Gastroesophageal sphincter (tissue), 4 donors: Measurements from ENCODE around the gene GRM8. TPM values are rescaled to one million over a fixed set of nuclear protein-coding genes. Genes with fewer than 3 reads are reported as not detected.
"Not testable (repeated sequence)": the region's sequence is repeated elsewhere in the genome, so short reads cannot be mapped to it uniquely, and the experiment has no call there.

Experiments used
- ATAC-seq: fragments of 150-250 bp; one replicate; pipeline ENCODE4 v1.9.1; 2016; ENCODE audit warnings: mild to moderate bottlenecking, moderate library complexity
- H3K27ac ChIP-seq, 4 donors: fragments of 200-600 bp; sonication (generic) in 3 of 4; 1 replicate in 3 of 4; 2 replicates in 1 of 4; pipeline ENCODE4 v1.5.1; 2016 to 2019
- H3K27me3 ChIP-seq: fragments of 200-600 bp; sonication (generic); one replicate; pipeline ENCODE4 v1.5.1; 2019
- H3K36me3 ChIP-seq, 2 donors: fragments of 200-600 bp; sonication (generic); one replicate each; pipeline ENCODE4 v1.5.1; 2019; ENCODE audit warnings: control low read depth in 1 of 2
- H3K4me1 ChIP-seq, 3 donors: fragments of 200-600 bp; sonication (generic); 1 replicate in 2 of 3; 2 replicates in 1 of 3; pipeline ENCODE4 v1.5.1; 2016 to 2019; ENCODE audit warnings: control low read depth in 2 of 3
- H3K4me3 ChIP-seq, 2 donors: fragments of 200-600 bp; sonication (generic); one replicate each; pipeline ENCODE4 v1.5.1; 2019; ENCODE audit warnings: mild to moderate bottlenecking in 1 of 2, moderate library complexity in 1 of 2
- H3K9me3 ChIP-seq, 3 donors: fragments of 200-600 bp; sonication (generic); one replicate each; pipeline ENCODE4 v1.5.1; 2017 to 2019; ENCODE audit warnings: control low read depth in 2 of 3
- EP300 ChIP-seq: sonication (generic); formaldehyde crosslinking; IDR thresholded peaks from one replicate; pipeline ENCODE4 v1.6.1; 2017; ENCODE audit warnings: antibody characterized with exemption, mild to moderate bottlenecking
- POLR2A ChIP-seq, 2 donors: fragments of 450-650 bp; IDR thresholded peaks; one replicate each; pipeline ENCODE4 v1.6.1; 2017; ENCODE audit warnings: antibody characterized with exemption in 2 of 2, mild to moderate bottlenecking in 2 of 2, moderate library complexity in 1 of 2
- POLR2AphosphoS5 ChIP-seq: sonication (generic); formaldehyde crosslinking; IDR thresholded peaks from one replicate; pipeline ENCODE4 v1.6.1; 2017; ENCODE audit warnings: antibody characterized with exemption
- WGBS, 2 donors: methylation state at CpG; one replicate each; pipeline ENCODE4 v1.1.5; 2018; ENCODE audit warnings: low coverage in 1 of 2; 5-methylcytosine and 5-hydroxymethylcytosine counted together
- total RNA-seq, 4 donors: library from RNA; depleted of rRNA; stranded (reverse); fragments of >200 nt; gene quantifications; one replicate each; pipeline ENCODE4 v1.1.0, GENCODE V29; 2016
- TF ChIP-seq, protein P1 (sequence below), 4 experiments: fragments of 200-600 bp in 2 of 4; fragments of 450-650 bp in 2 of 4; sonication (generic) in 1 of 4; IDR thresholded peaks; one replicate each; pipeline ENCODE4 v1.5.1; 2017 to 2019; ENCODE audit warnings: antibody characterized with exemption in 4 of 4, mild to moderate bottlenecking in 2 of 4, moderate library complexity in 2 of 4

GRM8 gene
- total RNA-seq, 4 donors from 2014 or later: 0.07 to 3.4 (median 0.93) TPM; not detected in 1

DNA sequence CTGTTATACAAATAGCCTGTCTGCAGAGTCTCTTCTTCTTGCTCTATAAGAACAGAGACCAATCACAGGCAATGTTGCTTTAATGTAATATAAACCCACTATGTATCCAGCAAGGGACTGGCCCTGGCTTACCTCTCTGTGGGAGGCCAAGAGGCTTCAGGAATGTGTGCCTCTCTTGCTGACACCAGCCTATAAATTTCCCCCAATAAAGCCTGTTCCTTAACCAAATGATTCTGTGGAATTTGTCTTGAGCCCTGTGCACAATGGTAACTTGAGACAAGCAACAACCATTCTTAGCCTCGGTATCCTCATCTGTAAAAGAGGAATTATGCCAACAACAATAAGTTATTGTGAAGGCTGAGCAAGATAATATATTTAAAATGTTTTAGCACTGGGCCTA lies 563.7 kb downstream of the GRM8 start:
- H3K4me1 ChIP-seq: no peaks in the 10 kb centered on the region
- no peak for ATAC-seq

DNA sequence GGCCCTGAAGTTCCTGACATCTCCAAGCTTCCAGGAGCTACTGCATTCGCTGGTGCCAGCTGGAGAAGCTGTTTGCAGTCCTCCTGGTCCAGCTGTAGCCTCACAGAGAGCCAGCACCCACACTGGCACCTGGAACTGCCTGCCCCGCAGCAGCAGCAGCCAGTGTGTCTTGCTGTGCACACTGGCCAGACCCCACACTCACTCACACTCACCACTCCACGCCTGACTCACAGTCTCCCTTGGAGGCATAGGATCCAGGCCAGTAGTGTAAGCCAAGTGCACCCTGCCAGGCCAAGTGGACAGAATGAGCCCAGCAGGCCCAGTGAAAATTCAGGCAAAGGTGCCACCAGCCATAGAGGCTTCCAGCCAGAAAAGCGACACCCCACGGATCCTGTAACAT lies 566.3 kb downstream of the GRM8 start:
- Histone ChIP-seq H3K27me3 (no peaks in the 10 kb centered on the region), H3K36me3 (no peaks in the 10 kb centered on the region), H3K27ac (no peak overlapping the region), H3K4me1 (no peaks in the 10 kb centered on the region), H3K9me3 (no peaks in the 10 kb centered on the region), H3K4me3 (no peak overlapping the region)
- TF ChIP-seq POLR2A (IDR thresholded peaks at IDR 0.05) (no peak), POLR2AphosphoS5 (no peak), EP300 (no peak)
- TF ChIP-seq, protein P1, sequence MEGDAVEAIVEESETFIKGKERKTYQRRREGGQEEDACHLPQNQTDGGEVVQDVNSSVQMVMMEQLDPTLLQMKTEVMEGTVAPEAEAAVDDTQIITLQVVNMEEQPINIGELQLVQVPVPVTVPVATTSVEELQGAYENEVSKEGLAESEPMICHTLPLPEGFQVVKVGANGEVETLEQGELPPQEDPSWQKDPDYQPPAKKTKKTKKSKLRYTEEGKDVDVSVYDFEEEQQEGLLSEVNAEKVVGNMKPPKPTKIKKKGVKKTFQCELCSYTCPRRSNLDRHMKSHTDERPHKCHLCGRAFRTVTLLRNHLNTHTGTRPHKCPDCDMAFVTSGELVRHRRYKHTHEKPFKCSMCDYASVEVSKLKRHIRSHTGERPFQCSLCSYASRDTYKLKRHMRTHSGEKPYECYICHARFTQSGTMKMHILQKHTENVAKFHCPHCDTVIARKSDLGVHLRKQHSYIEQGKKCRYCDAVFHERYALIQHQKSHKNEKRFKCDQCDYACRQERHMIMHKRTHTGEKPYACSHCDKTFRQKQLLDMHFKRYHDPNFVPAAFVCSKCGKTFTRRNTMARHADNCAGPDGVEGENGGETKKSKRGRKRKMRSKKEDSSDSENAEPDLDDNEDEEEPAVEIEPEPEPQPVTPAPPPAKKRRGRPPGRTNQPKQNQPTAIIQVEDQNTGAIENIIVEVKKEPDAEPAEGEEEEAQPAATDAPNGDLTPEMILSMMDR (IDR thresholded peaks at IDR 0.05): no peak
- no peak for ATAC-seq
- WGBS, 2 donors: 100% methylated on average over 2 of the region's 5 CpGs; no CpG with 5 or more reads in 1 of the 2 donors

More for the DNA sequence above, 563.7 kb downstream of the GRM8 start:
- no peak for TF ChIP-seq EP300
- no peak for TF ChIP-seq POLR2A (IDR thresholded peaks at IDR 0.05)
- TF ChIP-seq POLR2AphosphoS5: no peak
- TF ChIP-seq, protein P1 (IDR thresholded peaks at IDR 0.05): no peak
- Histone ChIP-seq H3K9me3 (no peaks in the 10 kb centered on the region), H3K4me3 (no peak overlapping the region), H3K27ac (no peak overlapping the region), H3K36me3 (no peaks in the 10 kb centered on the region), H3K27me3 (no peaks in the 10 kb centered on the region)
- 50% methylated on average over 1 of the region's 1 CpG; no CpG with 5 or more reads in 1 of the 2 donors for WGBS, 2 donors

DNA sequence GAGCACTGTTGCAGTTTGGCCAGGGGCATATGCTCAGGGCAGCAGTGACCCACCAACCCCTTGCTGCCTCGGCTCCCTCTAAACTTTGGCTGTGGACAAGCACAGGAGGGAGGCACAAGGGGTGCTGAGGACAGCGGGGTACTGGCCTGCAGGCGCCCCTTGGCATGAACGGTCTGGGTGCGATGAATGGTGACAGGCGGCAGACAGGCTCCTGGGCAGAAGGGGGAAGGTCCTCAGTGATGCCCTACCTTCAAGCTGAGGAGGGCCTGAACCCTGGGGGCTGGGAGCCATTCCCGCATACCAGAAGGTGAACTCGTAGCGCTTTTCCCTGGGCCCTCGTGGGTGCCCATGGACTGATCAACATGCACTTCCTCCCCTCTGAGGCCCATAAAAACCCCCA lies 567.1 kb downstream of the GRM8 start:
- H3K4me3 ChIP-seq: no peak overlapping the region
- no peak for ATAC-seq
- no peaks in the 10 kb centered on the region for H3K36me3 ChIP-seq
- H3K27me3 ChIP-seq: no peaks in the 10 kb centered on the region
- H3K27ac ChIP-seq: no peak overlapping the region
- no peaks in the 10 kb centered on the region for H3K9me3 ChIP-seq
- WGBS, 2 donors: no CpG with 5 or more reads among the region's 10 CpGs
- no peak for TF ChIP-seq POLR2A (IDR thresholded peaks at IDR 0.05)
- TF ChIP-seq, protein P1 (IDR thresholded peaks at IDR 0.05): no peak
- H3K4me1 ChIP-seq: no peaks in the 10 kb centered on the region

DNA sequence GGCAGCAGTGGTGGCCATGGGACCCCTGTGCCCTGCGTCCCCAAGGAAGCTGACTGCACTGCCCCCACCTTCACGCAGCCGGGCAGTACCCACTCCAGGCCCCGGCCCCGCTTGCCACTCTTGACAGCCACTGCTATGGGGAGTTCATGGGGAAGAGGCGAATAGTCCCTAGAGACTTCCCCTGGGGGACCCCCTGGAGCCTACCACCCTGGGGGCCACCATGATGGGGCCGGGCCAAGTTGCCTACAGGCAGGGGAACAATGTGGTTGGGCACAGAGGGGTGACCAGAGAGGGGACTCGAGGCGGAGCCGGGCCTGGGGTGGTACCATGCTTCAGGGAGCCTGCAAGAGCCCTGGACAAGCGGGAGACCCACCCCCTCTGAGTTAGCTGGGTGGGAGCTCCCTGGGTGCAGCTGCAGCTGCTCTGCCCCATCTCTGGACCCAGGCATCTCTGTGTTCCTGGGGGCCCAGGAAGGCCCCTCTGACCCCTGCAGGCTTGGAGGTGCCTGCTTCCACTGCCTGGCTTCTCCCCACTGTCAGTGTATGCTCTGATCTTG lies 567.6 kb downstream of the GRM8 start:
- H3K27me3 ChIP-seq: no peaks in the 10 kb centered on the region
- TF ChIP-seq, protein P1 (IDR thresholded peaks at IDR 0.05): no peak
- TF ChIP-seq POLR2A (IDR thresholded peaks at IDR 0.05): no peak
- no peaks in the 10 kb centered on the region for H3K36me3 ChIP-seq
- no peaks in the 10 kb centered on the region for H3K9me3 ChIP-seq
- no CpG with 5 or more reads among the region's 11 CpGs for WGBS, 2 donors
- ATAC-seq: peak; percentile 30
- no peaks in the 10 kb centered on the region for H3K4me1 ChIP-seq
- no peak overlapping the region for H3K27ac ChIP-seq
- no peak overlapping the region for H3K4me3 ChIP-seq

DNA sequence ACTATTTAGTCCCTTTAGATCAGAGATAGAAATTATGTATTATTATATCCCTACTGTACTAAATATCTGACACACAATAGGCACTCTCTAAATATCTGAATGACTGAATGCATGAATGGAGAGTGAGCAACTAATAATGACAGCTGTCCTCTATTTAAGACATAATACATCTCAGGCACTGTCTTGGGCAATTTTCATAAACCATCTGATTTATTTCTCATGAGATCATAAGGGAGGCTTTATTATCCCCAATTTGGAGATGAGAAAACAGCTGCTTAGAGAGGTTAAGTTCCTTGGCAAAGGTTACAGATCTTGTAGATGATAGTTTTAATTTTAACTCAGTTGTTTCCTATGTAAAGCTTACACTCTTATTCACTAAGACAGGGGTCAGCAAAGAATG lies 570.6 kb downstream of the GRM8 start:
- no peak overlapping the region for H3K27ac ChIP-seq
- H3K4me1 ChIP-seq: no peaks in the 10 kb centered on the region
- H3K27me3 ChIP-seq: no peaks in the 10 kb centered on the region
- no peak overlapping the region for H3K4me3 ChIP-seq
- TF ChIP-seq POLR2AphosphoS5 (no peak), EP300 (no peak), POLR2A (IDR thresholded peaks at IDR 0.05) (no peak)
- TF ChIP-seq, protein P1 (IDR thresholded peaks at IDR 0.05): no peak
- ATAC-seq: no peak
- H3K36me3 ChIP-seq: no peaks in the 10 kb centered on the region
- no peaks in the 10 kb centered on the region for H3K9me3 ChIP-seq

DNA sequence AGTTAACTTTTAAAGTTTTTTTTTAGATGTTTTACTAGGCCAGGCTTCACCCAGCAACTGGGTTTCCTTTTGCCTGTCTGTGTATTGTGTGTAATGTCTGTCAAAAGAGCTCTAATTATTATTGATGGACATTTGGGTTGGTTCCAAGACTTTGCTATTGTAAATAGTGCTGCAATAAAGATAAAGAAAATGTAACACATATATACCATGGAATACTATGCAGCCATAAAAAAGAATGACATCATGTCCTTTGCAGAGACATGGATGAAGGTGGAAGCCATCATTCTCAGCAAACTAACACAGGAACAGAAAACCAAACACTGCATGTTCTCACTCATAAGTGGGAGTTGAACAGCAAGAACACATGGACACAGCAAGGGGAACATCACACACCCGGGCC lies 584.0 kb downstream of the GRM8 start:
- ATAC-seq, H3K27ac ChIP-seq, H3K9me3 ChIP-seq, H3K4me3 ChIP-seq, H3K36me3 ChIP-seq, H3K27me3 ChIP-seq, H3K4me1 ChIP-seq: not testable (repeated sequence)
- 88 to 100% methylated on average over 1 of the region's 1 CpG for WGBS, 2 donors
